Common myeloid progenitor, CD34-positive (primary cell): ENCODE data around the gene AAMDC.

Experiments
- CTCF ChIA-PET: fragments of 350-600 bp; sonication (Branson Sonifier 250); formaldehyde crosslinking; loops from one replicate; lab custom pipeline; 2021; ENCODE audit warnings: antibody characterized with exemption; lab: Charles Lee
- POLR2A ChIA-PET: fragments of 350-600 bp; sonication (Branson Sonifier 250); formaldehyde crosslinking; loops from one replicate; lab custom pipeline; 2021; ENCODE audit warnings: antibody characterized with exemption; lab: Charles Lee
- DNase-seq, 3 donors: peaks; one replicate each; pipeline versions ENCODE4 v3.0.0 to v3.0.0-alpha.2; 2013
- H3K27ac ChIP-seq, 2 experiments: 1 replicate in 1 of 2; 2 replicates in 1 of 2; pipeline ENCODE4 v1.7.0; 2013; ENCODE audit warnings: inconsistent platforms in 2 of 2, low read length in 2 of 2, mild to moderate bottlenecking in 2 of 2, low read depth in 1 of 2, moderate library complexity in 1 of 2; ENCODE audit not compliant: severe bottlenecking in 2 of 2, insufficient read depth in 1 of 2, poor library complexity in 1 of 2
- H3K27me3 ChIP-seq, 5 experiments: replicated peaks in 2 of 5; 1 replicate in 3 of 5; 2 replicates in 2 of 5; pipeline versions ENCODE4 v1.6.1 to v1.7.0; 2013; ENCODE audit warnings: low read length in 4 of 5, mild to moderate bottlenecking in 2 of 5, moderate library complexity in 2 of 5, inconsistent platforms in 1 of 5; ENCODE audit not compliant: insufficient read depth in 5 of 5, control insufficient read depth in 4 of 5
- H3K36me3 ChIP-seq, 4 experiments: 1 replicate in 2 of 4; 2 replicates in 2 of 4; pipeline versions ENCODE4 v1.6.1 to v1.7.0; 2013; ENCODE audit warnings: low read length in 3 of 4, control low read depth in 1 of 4, mild to moderate bottlenecking in 1 of 4; ENCODE audit not compliant: control insufficient read depth in 4 of 4, insufficient read depth in 4 of 4
- H3K4me1 ChIP-seq, 4 experiments: 1 replicate in 3 of 4; 2 replicates in 1 of 4; pipeline versions ENCODE4 v1.6.1 to v1.7.1; 2013; ENCODE audit warnings: low read length in 3 of 4, mild to moderate bottlenecking in 3 of 4, control low read depth in 1 of 4, inconsistent platforms in 1 of 4, moderate library complexity in 1 of 4; ENCODE audit not compliant: control insufficient read depth in 4 of 4, insufficient read depth in 4 of 4; ENCODE audit errors: control extremely low read depth in 1 of 4
- H3K4me3 ChIP-seq, 7 experiments: 1 replicate in 4 of 7; 2 replicates in 3 of 7; pipeline versions ENCODE4 v1.5.1 to v1.7.0; 2013; ENCODE audit warnings: mild to moderate bottlenecking in 7 of 7, low read length in 6 of 7, moderate library complexity in 6 of 7, inconsistent platforms in 2 of 7, low read depth in 2 of 7, control low read depth in 1 of 7; ENCODE audit not compliant: insufficient read depth in 4 of 7, control insufficient read depth in 1 of 7; ENCODE audit errors: extremely low read depth in 1 of 7
- H3K9me3 ChIP-seq, 5 experiments: 1 replicate in 4 of 5; 2 replicates in 1 of 5; pipeline versions ENCODE4 v1.6.1 to v1.7.1; 2013; ENCODE audit warnings: low read length in 4 of 5, mild to moderate bottlenecking in 2 of 5, inconsistent platforms in 1 of 5, low read depth in 1 of 5, moderate library complexity in 1 of 5; ENCODE audit not compliant: control insufficient read depth in 4 of 5, insufficient read depth in 2 of 5; ENCODE audit errors: control extremely low read depth in 1 of 5
- WGBS: methylation state at CpG from one replicate; pipeline ENCODE4 v1.1.5; 2013; ENCODE audit not compliant: insufficient coverage; 5-methylcytosine and 5-hydroxymethylcytosine counted together

Gene AAMDC

DNA sequence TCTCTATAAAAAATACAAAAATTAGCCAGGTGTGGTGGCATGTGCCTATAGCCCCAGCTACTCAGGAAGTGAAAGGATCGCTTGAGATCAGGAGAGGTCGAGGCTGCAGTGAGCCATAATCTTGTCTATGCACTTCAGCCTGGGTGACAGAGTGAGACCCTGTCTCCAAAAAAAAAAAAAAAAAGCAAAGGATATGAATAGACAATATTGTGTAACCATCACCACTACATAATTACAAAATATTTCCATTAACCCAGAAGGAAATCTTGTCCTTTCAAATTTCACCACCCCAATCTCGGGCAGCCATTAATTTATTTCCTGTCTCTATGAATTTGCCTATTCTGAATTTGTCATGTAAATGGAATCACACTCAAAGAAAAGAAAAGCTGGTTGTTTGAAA lies 21.6 kb upstream of the AAMDC start:
- peaks cover 0 to 2% (median 0%) of the 10 kb centered on the region in 4 experiments for H3K36me3 ChIP-seq
- ChIA-PET CTCF (interaction anchor here (1.0 kb wide), 1 partner anchor 16 kb away, joined by 3 read pairs; no protein-coding TSS in a partner anchor), POLR2A (interaction anchor here (0.6 kb wide), 1 partner anchor 561 kb away, joined by 6 read pairs; no protein-coding TSS in a partner anchor)
- no peaks in the 10 kb centered on the region for H3K27me3 ChIP-seq
- no peak for DNase-seq
- peaks cover 0 to 3% (median 0%) of the 10 kb centered on the region in 5 experiments for H3K9me3 ChIP-seq
- H3K4me3 ChIP-seq: no peak overlapping the region
- H3K4me1 ChIP-seq: peaks cover 0 to 2% (median 0%) of the 10 kb centered on the region in 4 experiments
- no peak overlapping the region for H3K27ac ChIP-seq
- no CpG with 5 or more reads among the region's 3 CpGs for WGBS

DNA sequence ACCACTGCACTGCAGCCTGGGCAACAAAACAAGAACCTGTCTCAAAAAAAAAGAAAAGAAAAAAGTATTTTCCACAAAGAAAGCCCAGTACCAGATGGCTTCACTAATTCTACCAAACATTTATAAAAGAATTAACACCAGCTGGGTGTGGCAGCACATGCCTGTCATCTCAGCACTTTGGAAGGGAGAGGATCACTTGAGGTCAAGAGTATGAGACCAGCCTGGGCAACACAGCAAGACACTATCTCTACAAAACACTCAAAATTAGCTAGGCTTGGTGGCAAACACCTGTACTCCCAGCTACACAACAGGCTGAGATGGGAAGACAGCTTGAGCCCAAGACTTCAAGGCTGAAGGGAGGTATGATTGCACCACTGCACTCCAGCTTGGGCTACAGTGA lies 20.5 kb upstream of the AAMDC start:
- Histone ChIP-seq H3K36me3 (peaks cover 0 to 2% (median 0%) of the 10 kb centered on the region in 4 experiments), H3K27me3 (no peaks in the 10 kb centered on the region), H3K9me3 (peaks cover 0 to 3% (median 0%) of the 10 kb centered on the region in 5 experiments), H3K4me3 (no peak overlapping the region), H3K4me1 (peaks cover 0 to 2% (median 0%) of the 10 kb centered on the region in 4 experiments), H3K27ac (no peak overlapping the region)
- DNase-seq: no peak
- ChIA-PET CTCF (interaction anchor here (0.8 to 1.4 kb wide), 4 partner anchors 11 to 20 kb away, joined by 3 to 5 read pairs (median 3); partner anchors contain the start of gene RSF1), POLR2A (interaction anchor here (0.6 kb wide), 1 partner anchor 32 kb away, joined by 4 read pairs; no protein-coding TSS in a partner anchor)

DNA sequence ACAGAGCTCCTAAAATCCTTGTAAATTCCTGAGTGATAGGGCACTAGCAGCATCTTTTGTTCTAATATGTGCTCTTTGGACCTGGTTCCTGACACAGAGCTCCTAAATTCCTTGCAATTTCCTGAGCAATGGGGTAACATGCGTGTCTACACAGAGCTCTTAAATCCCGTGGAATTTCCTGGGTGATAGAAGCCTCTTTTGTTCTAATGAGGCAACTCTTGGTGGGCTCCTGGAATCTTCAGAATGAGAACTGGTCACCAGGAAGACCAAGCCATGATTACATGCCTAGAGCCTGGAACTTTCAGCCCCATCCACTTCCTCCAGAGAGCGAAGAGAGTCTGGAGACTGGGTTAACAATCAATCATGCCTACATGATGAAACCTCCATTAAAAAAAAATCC lies 19.5 kb upstream of the AAMDC start:
- ChIA-PET CTCF (interaction anchor here (0.8 to 1.4 kb wide), 3 partner anchors 11 to 19 kb away, joined by 3 to 5 read pairs (median 3); partner anchors contain the start of gene RSF1), POLR2A (no interaction called here)
- Histone ChIP-seq H3K36me3 (peaks cover 0 to 2% (median under 1%) of the 10 kb centered on the region in 4 experiments), H3K4me1 (peaks cover 0 to 2% (median 0%) of the 10 kb centered on the region in 4 experiments), H3K9me3 (peaks cover 0 to 3% (median 0%) of the 10 kb centered on the region in 5 experiments), H3K4me3 (no peak overlapping the region), H3K27me3 (no peaks in the 10 kb centered on the region), H3K27ac (peak overlapping the region in 1 of 2 experiments; percentile 11)
- no peak for DNase-seq
- 93% methylated on average over 2 of the region's 3 CpGs for WGBS

DNA sequence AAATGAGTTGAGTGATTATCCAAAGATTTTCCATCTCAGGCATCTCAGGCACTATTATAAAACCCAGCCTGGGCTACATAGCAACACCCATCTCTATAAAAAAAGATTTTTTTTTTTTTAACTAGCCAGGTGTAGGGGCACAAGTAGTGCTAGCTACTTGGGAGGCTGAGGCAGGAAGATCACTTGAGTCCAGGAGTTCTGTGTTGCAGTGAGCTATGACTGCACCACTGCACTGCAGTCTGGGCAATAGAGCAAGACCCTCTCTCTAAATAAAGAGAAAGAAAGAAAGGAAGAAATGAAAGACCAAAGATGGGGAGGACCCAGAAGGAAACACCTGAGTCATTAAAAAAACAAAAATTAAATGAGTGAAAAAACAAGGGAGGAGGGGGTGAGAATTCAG lies 14.5 kb upstream of the AAMDC start:
- no peak for DNase-seq
- Histone ChIP-seq H3K27ac (no peak overlapping the region), H3K36me3 (peaks cover 0 to 8% (median 5%) of the 10 kb centered on the region in 4 experiments), H3K27me3 (no peaks in the 10 kb centered on the region), H3K4me3 (no peak overlapping the region), H3K4me1 (no peaks in the 10 kb centered on the region), H3K9me3 (peaks cover 0 to 2% (median 0%) of the 10 kb centered on the region in 5 experiments)
- CTCF ChIA-PET: interaction anchor here (1.1 kb wide), 1 partner anchor 11 kb away, joined by 4 read pairs; no protein-coding TSS in a partner anchor
- POLR2A ChIA-PET: no interaction called here

DNA sequence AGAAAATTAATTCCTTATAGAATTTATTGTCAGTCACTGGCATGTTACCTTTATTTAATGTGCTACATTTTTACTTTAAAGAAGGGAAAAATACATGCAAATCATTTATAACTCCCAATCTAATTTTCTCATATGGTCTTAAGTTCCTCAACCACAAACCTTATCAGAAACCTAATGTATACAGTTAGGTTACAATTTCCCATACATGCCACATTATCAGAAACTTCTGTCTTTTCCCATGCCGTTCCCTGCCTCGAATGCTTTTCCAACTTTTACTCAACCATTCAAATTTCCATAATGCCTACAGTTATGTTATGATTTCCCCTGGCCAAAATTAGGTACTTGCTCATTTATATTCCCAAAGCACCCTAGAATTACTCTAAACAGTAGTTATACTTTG lies 14.0 kb upstream of the AAMDC start:
- peaks cover 0 to 2% (median 0%) of the 10 kb centered on the region in 5 experiments for H3K9me3 ChIP-seq
- H3K36me3 ChIP-seq: peaks cover 0 to 11% (median 6%) of the 10 kb centered on the region in 4 experiments
- H3K27me3 ChIP-seq: no peaks in the 10 kb centered on the region
- ChIA-PET CTCF (interaction anchor here (1.1 kb wide), 1 partner anchor 10 kb away, joined by 4 read pairs; no protein-coding TSS in a partner anchor), POLR2A (no interaction called here)
- DNase-seq: no peak
- WGBS: 83% methylated on average over 2 of the region's 2 CpGs
- no peak overlapping the region for H3K4me3 ChIP-seq
- no peak overlapping the region for H3K27ac ChIP-seq
- no peaks in the 10 kb centered on the region for H3K4me1 ChIP-seq

DNA sequence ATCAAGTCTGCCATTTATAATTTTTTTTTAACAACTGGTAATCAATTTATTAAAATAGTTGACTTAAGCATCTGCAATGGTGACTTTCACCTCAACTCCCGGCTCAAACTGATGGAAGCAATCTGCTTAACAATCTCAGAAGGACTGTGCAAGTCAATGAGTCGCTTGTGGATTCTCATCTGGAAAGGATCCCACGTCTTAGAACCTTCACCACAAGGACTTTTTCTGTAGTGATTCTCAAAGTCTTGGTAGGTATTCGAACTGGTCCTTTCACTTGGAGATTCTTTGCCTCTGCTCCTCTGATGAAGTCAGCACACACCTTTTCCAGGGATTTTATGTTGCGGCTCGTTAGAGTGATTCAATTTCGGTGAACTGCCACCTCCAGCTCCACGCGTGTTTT lies 7.7 kb upstream of the AAMDC start:
- Histone ChIP-seq H3K36me3 (peaks cover 0 to 18% (median 6%) of the 10 kb centered on the region in 4 experiments), H3K9me3 (peaks cover 0 to 3% (median 0%) of the 10 kb centered on the region in 5 experiments), H3K4me1 (peaks cover 0 to 8% (median 2%) of the 10 kb centered on the region in 4 experiments), H3K4me3 (no peak overlapping the region), H3K27ac (no peak overlapping the region), H3K27me3 (no peaks in the 10 kb centered on the region)
- CTCF ChIA-PET: no interaction called here
- POLR2A ChIA-PET: no interaction called here
- DNase-seq: no peak
- WGBS: over 99% methylated on average over 9 of the region's 9 CpGs

DNA sequence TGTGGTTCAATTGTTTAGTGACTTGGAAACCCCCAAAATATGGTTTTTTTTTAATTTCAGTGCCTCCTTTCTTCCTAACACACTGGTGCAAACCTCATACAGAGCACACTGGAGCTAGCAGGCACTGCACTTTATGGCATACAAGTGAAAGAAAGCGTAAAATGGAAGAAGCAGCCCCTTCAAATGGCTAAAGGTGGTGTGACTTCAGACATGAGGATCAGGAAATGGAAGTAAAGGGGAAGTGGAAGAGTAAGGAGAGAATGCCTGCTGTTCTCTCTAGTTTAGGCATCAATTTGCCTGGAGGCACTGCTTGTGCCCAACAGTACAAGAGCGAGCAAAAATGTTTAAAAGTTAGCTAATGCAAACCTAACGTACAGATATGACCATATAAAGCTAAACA lies 6.1 kb upstream of the AAMDC start:
- ChIA-PET CTCF (no interaction called here), POLR2A (no interaction called here)
- Histone ChIP-seq H3K4me1 (peaks cover 6 to 17% (median 12%) of the 10 kb centered on the region in 4 experiments), H3K27ac (no peak overlapping the region), H3K4me3 (no peak overlapping the region), H3K36me3 (peaks cover 0 to 18% (median 6%) of the 10 kb centered on the region in 4 experiments), H3K9me3 (peaks cover 0 to 3% (median 0%) of the 10 kb centered on the region in 5 experiments), H3K27me3 (no peaks in the 10 kb centered on the region)
- WGBS: 100% methylated on average over 1 of the region's 3 CpGs
- DNase-seq: peak in 2 of 3 donors; percentile 21 to 28
